ENCODE data around the gene PPARA. TPM values are rescaled to one million over a fixed set of nuclear protein-coding genes. Genes with fewer than 3 reads are reported as not detected.

The PPARA gene
- total RNA-seq, 6 donors from 2014 or later, result 10.2 to 27.0 (median 20.9) TPM

- Histone ChIP-seq H3K36me3 (peaks cover 0 to 10% (median 2%) of the 10 kb centered on the region in 4 donors), H3K27me3 (no peaks in the 10 kb centered on the region), H3K4me3 (no peak overlapping the region), H3K4me1 (peaks cover 0 to 4% (median 0%) of the 10 kb centered on the region in 4 donors), H3K27ac (no peak overlapping the region), H3K9me3 (no peaks in the 10 kb centered on the region)
- DNase-seq (no peak), ATAC-seq (ENCODE audit: low FRiP score in 2 of 2) (peak in 1 of 2 donors; percentile 36)
- TF ChIP-seq POLR2AphosphoS5 (IDR thresholded peaks at IDR 0.05), result no peak
- no peak for TF ChIP-seq CTCF (IDR thresholded peaks at IDR 0.05)
- no peak for TF ChIP-seq EP300 (IDR thresholded peaks at IDR 0.05)
- TF ChIP-seq POLR2A (IDR thresholded peaks at IDR 0.05), result no peak
- whole genome bisulfite sequencing, 2 donors, result 77 to 92% methylated on average over 5 to 10 of the region's 10 CpGs
Measured at GRCh38 chr22:46162285-46162684, 12.0 kb downstream of the PPARA start.

DNA sequence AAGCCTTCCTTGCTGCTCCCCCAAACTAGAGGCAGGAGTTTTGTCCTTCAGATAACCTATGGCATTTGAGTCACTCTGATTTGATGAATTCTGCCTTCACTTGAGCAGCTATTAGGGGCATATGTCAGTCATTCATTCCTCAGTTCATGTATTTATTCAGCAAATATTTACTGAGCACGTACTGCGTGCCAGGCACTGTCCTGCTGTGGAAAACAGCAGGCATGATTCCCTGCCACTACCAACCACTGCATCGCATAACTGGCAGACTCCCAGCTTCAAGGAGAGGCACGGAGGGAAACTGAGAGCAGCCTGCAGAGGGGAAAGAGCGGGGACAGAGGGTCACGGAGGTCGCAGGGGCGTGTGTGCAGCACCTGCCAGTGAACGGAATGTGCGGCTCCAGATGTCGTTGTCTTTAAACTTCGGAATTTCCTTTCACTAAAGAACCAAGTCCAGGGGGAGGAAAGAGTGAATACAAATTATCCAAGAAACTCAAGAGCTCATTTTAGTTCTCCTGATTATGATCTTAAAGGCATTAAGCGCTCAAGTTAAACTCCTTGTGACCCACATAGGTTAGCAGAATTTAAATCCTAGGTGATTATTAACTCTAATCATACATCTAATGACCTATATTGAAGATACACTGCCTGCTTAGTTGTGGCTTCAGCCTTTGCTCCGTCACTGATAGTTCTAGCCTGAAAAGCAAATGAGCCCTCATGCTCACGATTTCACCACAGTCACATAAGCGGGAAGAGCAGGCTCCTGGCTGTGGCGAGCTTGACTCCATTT is 12.6 kb downstream of the PPARA start:
- Histone ChIP-seq H3K4me1 (peaks cover 0 to 6% (median 0%) of the 10 kb centered on the region in 4 donors), H3K36me3 (peaks cover 0 to 10% (median 2%) of the 10 kb centered on the region in 4 donors), H3K27ac (no peak overlapping the region), H3K27me3 (no peaks in the 10 kb centered on the region), H3K9me3 (no peaks in the 10 kb centered on the region), H3K4me3 (no peak overlapping the region)
- TF ChIP-seq EP300 (IDR thresholded peaks at IDR 0.05) (no peak), CTCF (IDR thresholded peaks at IDR 0.05) (no peak), POLR2AphosphoS5 (IDR thresholded peaks at IDR 0.05) (no peak), POLR2A (IDR thresholded peaks at IDR 0.05) (no peak)
- 79 to 80% methylated on average over 17 of the region's 17 CpGs for WGBS, 2 donors
- ATAC-seq (ENCODE audit: low FRiP score in 2 of 2), result no peak
- DNase-seq, result no peak

DNA sequence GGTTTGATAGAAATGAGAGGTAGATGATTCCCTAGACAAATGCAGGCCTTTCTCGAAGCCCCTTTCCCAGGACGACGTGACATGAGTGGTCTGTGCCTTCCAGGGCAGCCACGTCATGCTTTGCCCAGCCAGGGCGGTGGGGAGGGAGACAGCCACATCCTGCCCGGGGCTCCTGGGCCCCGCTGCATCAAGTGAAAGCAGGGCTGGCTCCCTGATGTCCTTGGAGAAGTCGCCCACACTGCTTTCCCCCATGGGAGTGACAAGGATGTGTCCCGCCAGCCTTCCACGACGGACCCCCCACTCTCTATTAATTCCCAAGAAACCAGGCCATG is 13.2 kb downstream of the PPARA start:
- no peak for ATAC-seq (ENCODE audit: low FRiP score in 2 of 2)
- H3K36me3 ChIP-seq, result peaks cover 0 to 10% (median 2%) of the 10 kb centered on the region in 4 donors

GRCh38 chr22:46165977-46166376 is 15.7 kb downstream of the PPARA start:
- H3K27me3 ChIP-seq, result no peaks in the 10 kb centered on the region
- TF ChIP-seq CTCF (IDR thresholded peaks at IDR 0.05), result no peak
- TF ChIP-seq POLR2A (IDR thresholded peaks at IDR 0.05), result no peak
- no peak for TF ChIP-seq POLR2AphosphoS5 (IDR thresholded peaks at IDR 0.05)
- no peak for TF ChIP-seq EP300 (IDR thresholded peaks at IDR 0.05)
- peaks cover 2 to 6% (median 4%) of the 10 kb centered on the region in 4 donors for H3K4me1 ChIP-seq
- H3K36me3 ChIP-seq, result peaks cover 0 to 5% (median 2%) of the 10 kb centered on the region in 4 donors
- ATAC-seq (ENCODE audit: low FRiP score in 2 of 2), result no peak
- no peaks in the 10 kb centered on the region for H3K9me3 ChIP-seq
- WGBS, 2 donors, result 94 to 96% methylated on average over 3 of the region's 3 CpGs
- DNase-seq, result no peak
- H3K27ac ChIP-seq, result no peak overlapping the region
- no peak overlapping the region for H3K4me3 ChIP-seq

More for the DNA sequence above, 13.2 kb downstream of the PPARA start:
- Histone ChIP-seq H3K4me1 (peaks cover 0 to 6% (median 0%) of the 10 kb centered on the region in 4 donors), H3K4me3 (no peak overlapping the region), H3K27me3 (no peaks in the 10 kb centered on the region), H3K27ac (no peak overlapping the region), H3K9me3 (no peaks in the 10 kb centered on the region)
- TF ChIP-seq EP300 (IDR thresholded peaks at IDR 0.05) (no peak), CTCF (IDR thresholded peaks at IDR 0.05) (no peak), POLR2A (IDR thresholded peaks at IDR 0.05) (no peak), POLR2AphosphoS5 (IDR thresholded peaks at IDR 0.05) (no peak)
- WGBS, 2 donors, result 83% methylated on average over 6 to 11 of the region's 11 CpGs
- no peak for DNase-seq

GRCh38 chr22:46169628-46170027 is 19.3 kb downstream of the PPARA start:
- ATAC-seq (ENCODE audit: low FRiP score in 2 of 2), result no peak
- Histone ChIP-seq H3K4me1 (peaks cover 5 to 24% (median 9%) of the 10 kb centered on the region in 4 donors), H3K36me3 (no peaks in the 10 kb centered on the region), H3K27me3 (no peaks in the 10 kb centered on the region), H3K27ac (no peak overlapping the region), H3K4me3 (no peak overlapping the region), H3K9me3 (no peaks in the 10 kb centered on the region)
- DNase-seq, result no peak
- WGBS, 2 donors, result 88 to 94% methylated on average over 1 of the region's 1 CpG
- TF ChIP-seq EP300 (IDR thresholded peaks at IDR 0.05) (no peak), POLR2A (IDR thresholded peaks at IDR 0.05) (no peak), CTCF (IDR thresholded peaks at IDR 0.05) (no peak), POLR2AphosphoS5 (IDR thresholded peaks at IDR 0.05) (no peak)

Data from upper lobe of left lung (tissue), 6 donors.